ENCODE measurements around the gene FLYWCH1. TPM values are rescaled to one million over a fixed set of nuclear protein-coding genes. Genes with fewer than 3 reads are reported as not detected.

The FLYWCH1 gene
- polyA plus RNA-seq, 1 experiment: 25.4 TPM

DNA sequence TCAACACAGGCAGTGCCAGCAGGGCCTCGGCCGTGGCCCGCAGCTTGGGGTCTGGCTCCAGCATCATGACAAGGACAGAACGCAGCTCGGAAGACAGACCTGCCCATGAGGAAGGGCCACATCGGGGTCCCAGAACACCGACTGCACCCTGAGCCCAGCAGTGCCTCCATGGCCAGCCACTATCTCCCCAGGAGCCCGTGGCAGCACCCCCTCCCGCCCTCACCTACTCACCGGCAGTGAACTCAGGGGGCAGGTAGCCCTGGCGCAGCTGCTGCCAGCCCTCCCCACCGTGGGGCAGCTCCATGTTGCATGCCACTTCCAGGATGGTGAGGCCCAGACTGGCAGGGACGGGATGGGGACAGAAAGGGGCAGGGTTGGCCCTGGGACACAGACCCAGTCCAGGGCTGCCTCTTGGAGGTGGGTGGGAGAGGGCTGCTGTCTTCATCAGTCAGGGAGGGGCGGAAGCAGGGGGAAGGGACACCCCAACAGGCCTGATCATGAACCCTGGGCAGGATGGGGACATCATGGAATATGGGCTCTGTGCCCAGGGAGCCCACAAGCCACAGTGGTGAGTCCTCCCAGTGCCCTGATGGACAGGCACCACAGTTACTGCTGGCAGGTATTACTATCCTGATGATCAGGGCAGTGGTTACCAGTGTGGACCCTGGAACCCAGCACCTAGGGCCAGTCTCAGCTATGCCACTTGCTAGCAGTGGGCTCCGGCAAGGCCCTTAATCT, 62.8 kb downstream of the FLYWCH1 start:
- TF ChIP-seq, protein P1, sequence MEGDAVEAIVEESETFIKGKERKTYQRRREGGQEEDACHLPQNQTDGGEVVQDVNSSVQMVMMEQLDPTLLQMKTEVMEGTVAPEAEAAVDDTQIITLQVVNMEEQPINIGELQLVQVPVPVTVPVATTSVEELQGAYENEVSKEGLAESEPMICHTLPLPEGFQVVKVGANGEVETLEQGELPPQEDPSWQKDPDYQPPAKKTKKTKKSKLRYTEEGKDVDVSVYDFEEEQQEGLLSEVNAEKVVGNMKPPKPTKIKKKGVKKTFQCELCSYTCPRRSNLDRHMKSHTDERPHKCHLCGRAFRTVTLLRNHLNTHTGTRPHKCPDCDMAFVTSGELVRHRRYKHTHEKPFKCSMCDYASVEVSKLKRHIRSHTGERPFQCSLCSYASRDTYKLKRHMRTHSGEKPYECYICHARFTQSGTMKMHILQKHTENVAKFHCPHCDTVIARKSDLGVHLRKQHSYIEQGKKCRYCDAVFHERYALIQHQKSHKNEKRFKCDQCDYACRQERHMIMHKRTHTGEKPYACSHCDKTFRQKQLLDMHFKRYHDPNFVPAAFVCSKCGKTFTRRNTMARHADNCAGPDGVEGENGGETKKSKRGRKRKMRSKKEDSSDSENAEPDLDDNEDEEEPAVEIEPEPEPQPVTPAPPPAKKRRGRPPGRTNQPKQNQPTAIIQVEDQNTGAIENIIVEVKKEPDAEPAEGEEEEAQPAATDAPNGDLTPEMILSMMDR (IDR thresholded peaks at IDR 0.05; ENCODE audit: insufficient read depth, low read depth, low read length): no peak

DNA sequence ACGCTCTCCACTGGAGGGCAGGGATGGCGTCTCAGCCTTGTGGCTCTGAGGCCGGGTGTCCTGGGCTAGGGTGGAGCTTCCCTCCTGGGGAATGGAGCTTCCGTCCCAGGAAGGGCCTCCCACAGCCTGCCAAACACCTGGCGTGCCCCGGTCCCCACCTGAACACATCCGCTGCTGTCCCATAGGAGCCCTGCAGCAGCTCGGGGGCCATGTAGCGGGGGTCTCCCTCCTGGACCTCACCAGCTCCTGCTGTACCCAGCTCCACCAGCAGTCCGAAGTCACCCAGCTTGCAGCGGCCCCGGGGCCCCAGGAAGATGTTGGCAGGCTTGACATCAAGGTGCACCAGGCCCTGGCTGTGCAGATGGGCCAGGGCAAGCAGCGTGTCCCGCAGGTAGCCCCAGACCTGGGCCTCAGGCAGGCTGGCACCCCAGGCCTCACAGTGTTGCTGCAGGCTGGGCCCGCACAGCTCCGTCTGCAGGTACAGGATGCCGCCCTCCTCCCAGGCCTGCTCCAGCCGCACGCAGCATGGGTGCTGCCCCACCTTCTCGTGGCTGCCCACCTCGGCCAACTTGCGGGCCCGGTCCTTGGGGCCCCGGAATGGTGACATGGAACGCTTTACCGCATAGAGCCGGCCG, 63.5 kb downstream of the FLYWCH1 start:
- DNase-seq (ENCODE audit: low read depth): no peak
- TF ChIP-seq, protein P1 (IDR thresholded peaks at IDR 0.05; ENCODE audit: insufficient read depth, low read depth, low read length): no peak
- Histone ChIP-seq H3K4me3 (ENCODE audit: low read depth, low read length) (no peak overlapping the region), H3K27me3 (ENCODE audit: control insufficient read depth, insufficient read depth, low read length) (no peaks in the 10 kb centered on the region), H3K36me3 (ENCODE audit: control insufficient read depth, insufficient read depth, low read length) (no peaks in the 10 kb centered on the region; the same call in 1 of the 2 replicates)
- ChIA-PET CTCF (interaction anchor here (1.0 to 1.1 kb wide), 2 partner anchors 13 to 136 kb away, joined by 3 to 4 read pairs; no protein-coding TSS in a partner anchor), POLR2A (no interaction called here)

More for the DNA sequence above, 62.8 kb downstream of the FLYWCH1 start:
- ChIA-PET POLR2A (no interaction called here), CTCF (interaction anchor here (1.0 to 1.1 kb wide), 4 partner anchors 12 to 135 kb away, joined by 3 to 5 read pairs (median 4); no protein-coding TSS in a partner anchor)
- no peaks in the 10 kb centered on the region for H3K27me3 ChIP-seq (ENCODE audit: control insufficient read depth, insufficient read depth, low read length)
- H3K4me3 ChIP-seq (ENCODE audit: low read depth, low read length): no peak overlapping the region
- no peak for DNase-seq (ENCODE audit: low read depth)
- H3K36me3 ChIP-seq (ENCODE audit: control insufficient read depth, insufficient read depth, low read length): no peaks in the 10 kb centered on the region; the same call in 1 of the 2 replicates

DNA sequence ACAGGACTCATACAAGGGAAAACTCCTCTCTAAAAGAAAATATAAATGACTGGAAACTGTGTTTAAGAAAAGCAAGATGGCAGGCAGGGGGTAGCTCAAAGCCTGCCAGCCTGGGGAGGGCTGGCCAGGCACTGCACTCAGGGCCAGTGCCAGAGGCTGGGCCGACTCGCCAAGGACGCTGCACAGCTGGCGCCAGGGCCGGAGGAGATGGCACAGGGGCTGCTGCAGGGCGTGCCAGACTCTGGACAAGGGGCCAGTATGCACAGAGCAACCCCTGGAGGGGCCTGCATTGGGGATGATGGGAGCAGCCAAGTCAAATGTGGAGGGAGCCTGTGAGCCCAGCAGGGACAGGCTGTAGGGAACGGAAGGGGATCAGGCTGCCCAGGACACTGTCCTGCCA, 64.5 kb downstream of the FLYWCH1 start:
- ChIA-PET POLR2A (no interaction called here), CTCF (interaction anchor here (0.6 kb wide), 1 partner anchor 11 kb away, joined by 3 read pairs; no protein-coding TSS in a partner anchor)
- Histone ChIP-seq H3K27me3 (ENCODE audit: control insufficient read depth, insufficient read depth, low read length) (no peaks in the 10 kb centered on the region), H3K4me3 (ENCODE audit: low read depth, low read length) (no peak overlapping the region), H3K36me3 (ENCODE audit: control insufficient read depth, insufficient read depth, low read length) (no peaks in the 10 kb centered on the region; the same call in 1 of the 2 replicates)
- no peak for DNase-seq (ENCODE audit: low read depth)
- TF ChIP-seq, protein P1 (IDR thresholded peaks at IDR 0.05; ENCODE audit: insufficient read depth, low read depth, low read length): no peak

DNA sequence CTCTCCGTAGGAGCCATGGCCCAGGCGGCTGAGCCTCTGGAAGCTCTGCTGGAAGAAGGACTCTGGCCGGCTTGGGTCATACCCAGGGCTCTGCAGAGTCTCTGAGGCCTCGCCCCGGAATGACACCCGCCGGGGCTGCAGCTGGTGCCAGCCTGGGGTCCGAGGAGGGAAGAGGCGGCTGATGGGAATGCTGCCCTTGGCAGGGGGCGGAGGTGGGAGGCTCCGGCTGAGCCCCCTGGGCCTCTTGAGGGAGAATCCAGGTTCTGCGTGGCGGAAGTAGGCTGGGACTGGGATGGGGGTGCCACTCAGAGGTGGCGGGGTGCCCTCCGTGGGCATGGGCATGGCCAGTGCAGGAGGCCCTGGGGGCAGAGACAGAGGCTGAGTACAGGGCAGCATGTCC, 64.9 kb downstream of the FLYWCH1 start:
- POLR2A ChIA-PET: no interaction called here
- no peak overlapping the region for H3K4me3 ChIP-seq (ENCODE audit: low read depth, low read length)
- CTCF ChIA-PET: no interaction called here
- no peaks in the 10 kb centered on the region for H3K27me3 ChIP-seq (ENCODE audit: control insufficient read depth, insufficient read depth, low read length)
- H3K36me3 ChIP-seq (ENCODE audit: control insufficient read depth, insufficient read depth, low read length): no peaks in the 10 kb centered on the region; the same call in 1 of the 2 replicates
- TF ChIP-seq, protein P1 (IDR thresholded peaks at IDR 0.05; ENCODE audit: insufficient read depth, low read depth, low read length): no peak
- no peak for DNase-seq (ENCODE audit: low read depth)

DNA sequence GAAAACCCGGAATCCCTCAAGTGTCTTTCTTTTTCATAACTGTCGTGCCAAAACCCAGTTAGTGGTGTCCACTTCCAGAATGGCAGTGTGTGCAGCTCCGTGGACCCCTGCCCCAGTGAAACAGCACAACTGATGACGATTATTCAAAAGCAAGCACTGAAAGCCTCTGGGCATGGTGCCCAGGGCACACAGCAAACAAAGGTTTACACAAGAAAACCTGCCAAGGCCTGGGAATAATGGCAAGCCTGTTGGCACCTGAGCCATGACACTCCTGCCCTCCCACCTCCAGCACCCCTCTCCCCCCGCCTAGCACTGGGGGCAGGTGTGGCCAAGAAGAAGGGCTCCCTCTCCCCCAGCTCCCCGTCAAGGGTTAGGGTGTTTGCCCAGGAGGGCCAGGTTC, 65.7 kb downstream of the FLYWCH1 start:
- ChIA-PET POLR2A (no interaction called here), CTCF (interaction anchor here (1.0 kb wide), 1 partner anchor 50 kb away, joined by 3 read pairs; no protein-coding TSS in a partner anchor)
- TF ChIP-seq, protein P1 (IDR thresholded peaks at IDR 0.05; ENCODE audit: insufficient read depth, low read depth, low read length): no peak
- Histone ChIP-seq H3K27me3 (ENCODE audit: control insufficient read depth, insufficient read depth, low read length) (no peaks in the 10 kb centered on the region), H3K4me3 (ENCODE audit: low read depth, low read length) (no peak overlapping the region), H3K36me3 (ENCODE audit: control insufficient read depth, insufficient read depth, low read length) (no peaks in the 10 kb centered on the region; the same call in 1 of the 2 replicates)
- DNase-seq (ENCODE audit: low read depth): no peak

Data from BJ (cell line).